Measurements from ENCODE around the gene HHAT. TPM values are rescaled to one million over a fixed set of nuclear protein-coding genes. Genes with fewer than 3 reads are reported as not detected.

The HHAT gene
- total and polyA plus RNA-seq, 2 donors (not counting 3 experiments of a cell fraction or from before 2014, with no cell fraction given) = 2.4 to 4.3 TPM

DNA sequence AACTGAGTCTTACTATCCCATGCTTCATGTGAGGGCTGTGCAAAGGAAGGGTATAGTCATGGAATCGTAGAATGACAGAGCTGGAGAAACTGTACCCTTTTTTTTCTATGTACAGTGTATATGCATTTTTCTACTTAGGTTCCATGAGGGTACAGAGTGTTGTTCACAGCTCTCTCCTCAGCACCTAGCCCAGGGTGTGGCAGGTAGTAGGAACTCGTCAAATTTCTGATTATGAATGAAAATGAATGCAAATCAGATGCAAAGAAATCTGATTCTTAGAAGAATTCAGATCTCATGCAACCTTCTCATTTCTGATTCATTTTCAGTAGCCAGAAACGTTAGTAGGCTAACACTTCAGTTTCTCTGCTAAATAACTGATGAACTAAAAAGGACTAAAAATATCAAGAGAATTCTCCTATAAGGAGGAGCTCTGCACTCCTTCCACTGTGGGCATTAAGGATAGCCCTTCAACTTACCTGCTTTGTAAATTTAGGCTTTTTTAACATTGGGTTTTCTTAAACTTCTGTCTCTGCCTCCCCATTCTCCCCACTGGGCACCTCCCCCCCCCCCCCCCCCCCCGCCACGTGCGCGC lies 18.0 kb upstream of the HHAT start:
- Histone ChIP-seq H3K79me2 (ENCODE audit: control insufficient read depth, insufficient read depth, low read length) (no peaks in the 10 kb centered on the region), H3K4me1 (ENCODE audit: control insufficient read depth, extremely low read depth, insufficient read depth, low read length) (peaks cover 6% of the 10 kb centered on the region), H3K27me3 (ENCODE audit: control insufficient read depth in 2 of 2, insufficient read depth in 2 of 2, low read length in 2 of 2) (peaks cover 0 to 2% of the 10 kb centered on the region in 2 experiments), H3K9ac (replicated peaks; ENCODE audit: extremely low read depth, insufficient read depth, low read length) (no peak overlapping the region), H3K4me2 (ENCODE audit: insufficient read depth, low read length) (peak overlapping the region; percentile 63), H2AFZ (ENCODE audit: low read depth, low read length) (no peak overlapping the region), H3K9me1 (replicated peaks; ENCODE audit: control insufficient read depth, extremely low read depth, insufficient read depth, low read length) (no peaks in the 10 kb centered on the region), H3K27ac (ENCODE audit: insufficient read depth, low read depth, low read length) (no peak overlapping the region), H4K20me1 (replicated peaks; ENCODE audit: control insufficient read depth, extremely low read depth, insufficient read depth, low read length) (no peaks in the 10 kb centered on the region), H3K9me3 (replicated peaks; ENCODE audit: control insufficient read depth, insufficient read depth, low read length) (no peaks in the 10 kb centered on the region), H3K36me3 (ENCODE audit: control insufficient read depth in 2 of 2, extremely low read depth in 1 of 2, insufficient read depth in 2 of 2, low read length in 2 of 2) (no peaks in the 10 kb centered on the region), H3K4me3 (replicated peaks in 1 of 3; ENCODE audit: insufficient read depth in 1 of 3, low read depth in 1 of 3, low read length in 3 of 3) (no peak overlapping the region)
- dilution Hi-C loops (cut with MboI; ENCODE audit: extremely low pct_ligation_motif_present, low sequenced_read_pairs) (no loop called here), intact Hi-C loops (cut with micrococcal nuclease) (loop anchor here (1.0 to 5.0 kb wide), 11 partner anchors 19 to 450 kb away; no protein-coding TSS in a partner anchor)
- BruUV-seq (replicated peaks) = no TSS peak
- FAIRE-seq = no peak
- POLR2A ChIA-PET = no interaction called here
- TF ChIP-seq JUN (IDR thresholded peaks at IDR 0.05; ENCODE audit: borderline replicate concordance, insufficient read depth, insufficient read length, low read depth) (no peak), EZH2 (IDR thresholded peaks at IDR 0.05; ENCODE audit: borderline replicate concordance, low read depth, low read length, severe bottlenecking) (no peak), POLR2A (IDR thresholded peaks at IDR 0.05; ENCODE audit: low read depth, low read length) (no peak), CTCF (IDR thresholded peaks at IDR 0.05; ENCODE audit: extremely low read depth in 1 of 2, insufficient read depth in 1 of 2, low read depth in 1 of 2, low read length in 2 of 2) (no peak), MYC (IDR thresholded peaks at IDR 0.05; ENCODE audit: low read depth, low read length) (no peak), POLR2AphosphoS5 (IDR thresholded peaks at IDR 0.05; ENCODE audit: insufficient read depth, low read depth, low read length) (no peak), MAX (IDR thresholded peaks at IDR 0.05; ENCODE audit: insufficient read depth, insufficient read length) (no peak), GATA2 (IDR thresholded peaks at IDR 0.05; ENCODE audit: insufficient read depth, insufficient read length, low read depth, low read length) (no peak), FOS (IDR thresholded peaks at IDR 0.05; ENCODE audit: borderline replicate concordance, insufficient read depth, low read length) (no peak)
- CTCF ChIA-PET = interaction anchor here (0.7 to 10.6 kb wide), 9 partner anchors 17 to 284 kb away, joined by 3 to 57 read pairs (median 5); no protein-coding TSS in a partner anchor
- DNase-seq (ENCODE audit: low read depth, low spot score) = no peak
